HG03571 (cell line): Measurements from ENCODE around the gene FCN2.

Source experiments
- ATAC-seq: cut with Tn5 transposase; IDR thresholded peaks from one replicate; pipeline ENCODE4 v1.9.1; 2021; ENCODE audit not compliant: unreplicated experiment

Gene FCN2

GRCh38 chr9:134908524-134909309, 28.1 kb downstream of the FCN2 start:
- ATAC-seq: no peak

GRCh38 chr9:134909511-134910481, 29.2 kb downstream of the FCN2 start:
- no peak for ATAC-seq

- ATAC-seq: no peak
These were observed 31.7 kb downstream of the FCN2 start for GRCh38 chr9:134912126-134912840.

- ATAC-seq: no peak
These were observed 32.6 kb downstream of the FCN2 start for GRCh38 chr9:134913041-134913712.

GRCh38 chr9:134913713-134914500, 33.3 kb downstream of the FCN2 start:
- no peak for ATAC-seq

GRCh38 chr9:134914501-134914834, 33.9 kb downstream of the FCN2 start:
- ATAC-seq: no peak

GRCh38 chr9:134915046-134915985, 34.7 kb downstream of the FCN2 start:
- no peak for ATAC-seq

GRCh38 chr9:134916161-134916665, 35.6 kb downstream of the FCN2 start:
- no peak for ATAC-seq

GRCh38 chr9:134917431-134918373, 37.1 kb downstream of the FCN2 start, which contains the start of gene FCN1:
Gene FCN1, minus strand, starts transcription at chr9:134917912. Its CDS starts 41 bp downstream, at chr9:134917871.
- no peak for ATAC-seq

- no peak for ATAC-seq
These were observed 38.0 kb downstream of the FCN2 start for GRCh38 chr9:134918646-134919045.

GRCh38 chr9:134919303-134919702, 38.7 kb downstream of the FCN2 start:
- no peak for ATAC-seq

- no peak for ATAC-seq
These were observed 41.7 kb downstream of the FCN2 start for GRCh38 chr9:134922066-134922931.

- no peak for ATAC-seq
These were observed 42.3 kb downstream of the FCN2 start for GRCh38 chr9:134922932-134923240.

- no peak for ATAC-seq
These were observed 42.9 kb downstream of the FCN2 start for GRCh38 chr9:134923466-134923865.

GRCh38 chr9:134925011-134925511, 44.5 kb downstream of the FCN2 start:
- no peak for ATAC-seq

GRCh38 chr9:134928436-134929192, 48.0 kb downstream of the FCN2 start:
- no peak for ATAC-seq
